Esophagus squamous epithelium (tissue), 5 donors: ENCODE data around the gene ASB13. TPM values are rescaled to one million over a fixed set of nuclear protein-coding genes. Genes with fewer than 3 reads are reported as not detected.

Experiments used
- DNase-seq: peaks from one replicate; lab custom pipeline; 2025; lab: John Stamatoyannopoulos, UW
- H3K27ac ChIP-seq, 4 donors: fragments of 200-600 bp; sonication (generic); one replicate each; pipeline ENCODE4 v1.5.1; 2016 to 2019; ENCODE audit warnings: mild to moderate bottlenecking in 1 of 4
- H3K27me3 ChIP-seq, 4 donors: fragments of 200-600 bp; sonication (generic); 1 replicate in 3 of 4; 2 replicates in 1 of 4; pipeline versions ENCODE4 v1.5.1 to v1.6.0; 2017 to 2021; ENCODE audit warnings: antibody characterized with exemption in 1 of 4
- H3K36me3 ChIP-seq, 3 donors: fragments of 200-600 bp; sonication (generic); one replicate each; pipeline ENCODE4 v1.5.1; 2016 to 2019
- H3K4me1 ChIP-seq, 3 donors: fragments of 200-600 bp; sonication (generic); one replicate each; pipeline ENCODE4 v1.5.1; 2017 to 2019
- H3K4me3 ChIP-seq, 4 donors: fragments of 200-600 bp; sonication (generic); 1 replicate in 3 of 4; 2 replicates in 1 of 4; pipeline ENCODE4 v1.5.1; 2016 to 2019; ENCODE audit warnings: mild to moderate bottlenecking in 2 of 4, moderate library complexity in 1 of 4
- H3K9me3 ChIP-seq, 3 donors: fragments of 200-600 bp; sonication (generic); one replicate each; pipeline ENCODE4 v1.5.1; 2016 to 2019
- POLR2A ChIP-seq, 4 donors: fragments of 450-650 bp; IDR thresholded peaks; one replicate each; pipeline ENCODE4 v1.6.1; 2017; ENCODE audit warnings: antibody characterized with exemption in 4 of 4, mild to moderate bottlenecking in 4 of 4, moderate library complexity in 3 of 4
- WGBS, 2 donors: methylation state at CpG; one replicate each; pipeline ENCODE4 v1.1.5; 2018; 5-methylcytosine and 5-hydroxymethylcytosine counted together
- intact Hi-C: fragments of 100-400 bp; cut with DNase I; formaldehyde crosslinking; loops from one replicate; pipeline ENCODE4 v1.15.0; 2022
- total RNA-seq, 4 donors: library from RNA; depleted of rRNA; stranded (reverse); fragments of >200 nt; gene quantifications; one replicate each; pipeline ENCODE4 v1.1.0, GENCODE V29; 2016
- TF ChIP-seq, protein P1 (sequence below), 6 experiments: fragments of 450-650 bp in 4 of 6; fragments of 200-600 bp in 2 of 6; sonication (generic) in 2 of 6; IDR thresholded peaks; one replicate each; pipeline ENCODE4 v1.5.1; 2016 to 2019; ENCODE audit warnings: antibody characterized with exemption in 6 of 6, mild to moderate bottlenecking in 4 of 6, moderate library complexity in 4 of 6
- donor health status: DM: yes; HTN: yes; CAD: no.

Gene ASB13
- total RNA-seq, 4 donors from 2014 or later: 9.6 to 29.0 (median 15.7) TPM

DNA sequence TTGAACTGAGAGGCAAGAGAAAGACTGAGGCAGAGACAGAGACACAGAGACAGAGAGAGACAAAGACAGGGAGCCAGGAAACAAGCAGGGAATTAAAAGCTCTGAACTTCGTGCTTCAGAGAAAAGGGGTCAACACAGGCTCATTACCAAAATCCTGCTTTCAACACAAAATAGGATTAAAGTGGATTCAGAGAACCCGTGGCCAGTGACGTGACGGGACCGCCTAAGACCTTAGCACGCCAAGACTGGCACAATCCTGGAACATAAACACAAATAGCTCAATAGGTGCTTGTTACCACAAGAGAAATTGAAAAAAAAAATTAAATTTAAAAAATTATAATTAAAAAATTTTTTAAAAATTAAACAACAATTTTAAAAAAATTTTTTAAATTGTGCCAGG lies 21.5 kb downstream of the ASB13 start:
- H3K9me3 ChIP-seq: no peaks in the 10 kb centered on the region
- peaks cover 15 to 75% (median 19%) of the 10 kb centered on the region in 3 donors for H3K36me3 ChIP-seq
- peaks cover 0 to 35% (median 8%) of the 10 kb centered on the region in 3 donors for H3K4me1 ChIP-seq
- TF ChIP-seq POLR2A (IDR thresholded peaks at IDR 0.05): no peak
- TF ChIP-seq, protein P1, sequence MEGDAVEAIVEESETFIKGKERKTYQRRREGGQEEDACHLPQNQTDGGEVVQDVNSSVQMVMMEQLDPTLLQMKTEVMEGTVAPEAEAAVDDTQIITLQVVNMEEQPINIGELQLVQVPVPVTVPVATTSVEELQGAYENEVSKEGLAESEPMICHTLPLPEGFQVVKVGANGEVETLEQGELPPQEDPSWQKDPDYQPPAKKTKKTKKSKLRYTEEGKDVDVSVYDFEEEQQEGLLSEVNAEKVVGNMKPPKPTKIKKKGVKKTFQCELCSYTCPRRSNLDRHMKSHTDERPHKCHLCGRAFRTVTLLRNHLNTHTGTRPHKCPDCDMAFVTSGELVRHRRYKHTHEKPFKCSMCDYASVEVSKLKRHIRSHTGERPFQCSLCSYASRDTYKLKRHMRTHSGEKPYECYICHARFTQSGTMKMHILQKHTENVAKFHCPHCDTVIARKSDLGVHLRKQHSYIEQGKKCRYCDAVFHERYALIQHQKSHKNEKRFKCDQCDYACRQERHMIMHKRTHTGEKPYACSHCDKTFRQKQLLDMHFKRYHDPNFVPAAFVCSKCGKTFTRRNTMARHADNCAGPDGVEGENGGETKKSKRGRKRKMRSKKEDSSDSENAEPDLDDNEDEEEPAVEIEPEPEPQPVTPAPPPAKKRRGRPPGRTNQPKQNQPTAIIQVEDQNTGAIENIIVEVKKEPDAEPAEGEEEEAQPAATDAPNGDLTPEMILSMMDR (IDR thresholded peaks at IDR 0.05): no peak
- intact Hi-C loops: no loop called here
- no peak overlapping the region for H3K4me3 ChIP-seq
- peak overlapping the region in 3 of 4 donors; percentile 15 to 72 (median 70) for H3K27ac ChIP-seq
- DNase-seq: no peak
- 72 to 79% methylated on average over 6 of the region's 6 CpGs for WGBS, 2 donors
- no peaks in the 10 kb centered on the region for H3K27me3 ChIP-seq

DNA sequence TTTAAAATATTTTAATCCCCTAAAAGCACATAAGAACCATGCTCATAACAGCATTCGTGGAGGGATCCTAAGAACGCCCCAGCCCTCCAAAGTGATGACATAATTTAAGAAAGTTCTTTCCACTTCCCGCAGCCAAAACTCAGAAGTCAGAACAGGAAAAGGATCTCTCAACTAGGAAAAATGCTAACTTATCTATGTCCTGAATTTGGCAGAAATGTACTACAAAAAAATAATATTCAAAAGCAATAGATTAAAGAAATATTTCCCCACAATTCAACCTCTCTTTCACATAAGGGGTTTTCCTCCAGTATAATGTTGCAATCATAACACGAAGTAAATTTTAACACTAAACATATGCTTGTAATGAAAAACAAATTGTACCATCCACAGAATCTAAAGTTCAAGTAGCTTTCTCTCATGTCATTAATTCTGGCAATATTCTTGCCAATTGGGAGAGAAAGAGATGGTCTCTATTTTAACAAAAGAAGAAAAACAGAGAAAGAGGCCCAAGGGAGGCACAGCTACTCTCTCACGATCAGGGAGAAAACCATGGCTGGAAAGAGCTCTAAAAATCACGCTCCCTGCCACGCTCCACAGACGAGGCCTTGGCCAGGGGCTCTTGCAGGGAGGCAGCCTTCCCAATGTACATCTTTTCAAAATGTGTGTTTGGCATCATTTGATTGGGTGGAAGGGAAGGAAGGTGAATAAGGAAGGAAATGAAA lies 22.9 kb downstream of the ASB13 start:
- H3K27me3 ChIP-seq: no peaks in the 10 kb centered on the region
- peaks cover 0 to 35% (median 8%) of the 10 kb centered on the region in 3 donors for H3K4me1 ChIP-seq
- DNase-seq: no peak
- no peaks in the 10 kb centered on the region for H3K9me3 ChIP-seq
- 66 to 72% methylated on average over 8 of the region's 8 CpGs for WGBS, 2 donors
- peak overlapping the region in 3 of 4 donors; percentile 59 to 72 (median 70) for H3K27ac ChIP-seq
- no peak overlapping the region for H3K4me3 ChIP-seq
- peaks cover 16 to 75% (median 19%) of the 10 kb centered on the region in 3 donors for H3K36me3 ChIP-seq
- TF ChIP-seq POLR2A (IDR thresholded peaks at IDR 0.05): no peak
- TF ChIP-seq, protein P1 (IDR thresholded peaks at IDR 0.05): no peak
- intact Hi-C loops: no loop called here

DNA sequence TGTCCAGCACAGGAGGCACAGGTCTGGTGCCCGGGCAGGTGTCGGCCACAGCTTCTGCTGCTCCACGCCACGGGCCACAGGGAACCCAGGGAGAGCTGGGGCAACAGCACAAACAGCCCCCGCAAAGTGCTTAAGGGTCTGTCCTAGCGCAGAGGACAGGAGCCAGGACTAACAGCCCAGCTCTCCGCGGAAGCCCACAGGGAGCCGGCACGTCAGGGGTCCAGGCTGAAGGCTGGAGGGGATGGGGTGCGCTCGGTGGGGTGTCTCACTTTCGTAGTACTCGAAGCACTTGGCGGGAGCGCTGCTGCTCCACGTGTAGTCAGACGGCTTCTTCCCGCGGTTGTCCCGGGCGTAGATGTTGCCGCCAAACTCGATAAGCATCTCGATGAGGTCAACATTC lies 24.9 kb downstream of the ASB13 start:
- no peak for DNase-seq
- WGBS, 2 donors: 94 to 100% methylated on average over 1 to 13 of the region's 25 CpGs
- Histone ChIP-seq H3K27ac (no peak overlapping the region), H3K4me3 (no peak overlapping the region), H3K4me1 (peaks cover 0 to 29% (median 8%) of the 10 kb centered on the region in 3 donors), H3K36me3 (peaks cover 16 to 63% (median 17%) of the 10 kb centered on the region in 3 donors), H3K27me3 (no peaks in the 10 kb centered on the region), H3K9me3 (no peaks in the 10 kb centered on the region)
- intact Hi-C loops: no loop called here
- no peak for TF ChIP-seq POLR2A (IDR thresholded peaks at IDR 0.05)
- TF ChIP-seq, protein P1 (IDR thresholded peaks at IDR 0.05): no peak

DNA sequence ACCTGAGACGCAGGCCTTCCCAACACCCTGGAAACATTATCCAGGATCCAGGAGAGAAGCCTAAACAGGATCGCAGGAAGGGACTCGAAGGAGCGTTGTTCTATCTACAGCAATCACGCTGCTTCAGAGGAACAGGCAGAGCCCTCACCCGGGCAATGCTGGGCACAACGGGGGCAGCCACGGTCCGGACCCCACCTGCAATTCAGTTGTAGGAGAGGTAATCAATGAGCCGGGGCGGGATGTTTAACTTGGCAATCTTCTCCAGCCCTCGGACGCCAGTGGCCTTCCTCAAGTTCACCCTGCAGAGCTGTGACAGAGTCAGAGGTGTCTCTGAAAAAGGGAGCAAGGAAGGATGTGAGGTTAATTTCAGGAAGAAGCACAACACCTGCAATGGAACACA lies 25.9 kb downstream of the ASB13 start:
- WGBS, 2 donors: 80 to 84% methylated on average over 5 to 12 of the region's 13 CpGs
- peaks cover 16 to 56% (median 17%) of the 10 kb centered on the region in 3 donors for H3K36me3 ChIP-seq
- H3K9me3 ChIP-seq: no peaks in the 10 kb centered on the region
- TF ChIP-seq, protein P1 (IDR thresholded peaks at IDR 0.05): no peak
- intact Hi-C loops: no loop called here
- H3K27ac ChIP-seq: no peak overlapping the region
- no peak for DNase-seq
- no peaks in the 10 kb centered on the region for H3K27me3 ChIP-seq
- H3K4me1 ChIP-seq: peaks cover 0 to 19% (median 5%) of the 10 kb centered on the region in 3 donors
- H3K4me3 ChIP-seq: no peak overlapping the region

DNA sequence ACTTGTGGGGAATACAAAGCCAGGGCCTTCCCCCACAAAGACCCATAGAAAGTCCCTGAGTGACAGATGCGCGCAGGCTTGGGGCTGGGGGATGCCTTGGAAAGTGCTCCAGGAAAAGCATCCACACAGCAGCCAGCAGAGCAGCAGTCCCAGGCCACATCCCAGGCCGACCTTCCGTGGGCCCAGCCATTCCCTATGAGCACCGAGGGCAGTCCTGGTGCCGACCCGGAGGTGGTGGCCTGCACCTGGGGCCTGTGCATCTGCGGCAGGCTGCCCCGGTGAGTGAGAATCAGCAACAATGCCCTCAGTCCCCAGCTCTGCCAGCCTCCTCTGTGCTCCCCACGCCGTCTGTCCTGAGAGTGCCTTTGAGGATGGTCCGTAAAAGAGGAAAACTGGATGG lies 26.4 kb downstream of the ASB13 start:
- H3K27me3 ChIP-seq: no peaks in the 10 kb centered on the region
- intact Hi-C loops: no loop called here
- peaks cover 0 to 14% (median 3%) of the 10 kb centered on the region in 3 donors for H3K4me1 ChIP-seq
- no peak for DNase-seq
- H3K27ac ChIP-seq: no peak overlapping the region
- TF ChIP-seq, protein P1 (IDR thresholded peaks at IDR 0.05): no peak
- TF ChIP-seq POLR2A (IDR thresholded peaks at IDR 0.05): no peak
- H3K36me3 ChIP-seq: peaks cover 16 to 56% (median 17%) of the 10 kb centered on the region in 3 donors
- H3K9me3 ChIP-seq: no peaks in the 10 kb centered on the region
- WGBS, 2 donors: 85 to 100% methylated on average over 1 to 7 of the region's 12 CpGs
- no peak overlapping the region for H3K4me3 ChIP-seq
